ENCODE measurements around the gene ZNF138. TPM values are rescaled to one million over a fixed set of nuclear protein-coding genes. Genes with fewer than 3 reads are reported as not detected.
"Not testable (repeated sequence)": the region's sequence is repeated elsewhere in the genome, so short reads cannot be mapped to it uniquely, and the experiment has no call there.

The ZNF138 gene
- total RNA-seq, 1 donor = 3.9 TPM

- H3K4me3 ChIP-seq (ENCODE audit: low read depth, low read length) = no peak overlapping the region
- no peak for TF ChIP-seq CTCF (IDR thresholded peaks at IDR 0.05; ENCODE audit: insufficient read depth, low read depth, low read length)
- no peak for DNase-seq (ENCODE audit: low read depth)
Observed at GRCh38 chr7:64802699-64803098, 8.5 kb downstream of the ZNF138 start.

GRCh38 chr7:64807731-64808365, 13.6 kb downstream of the ZNF138 start:
- TF ChIP-seq CTCF (IDR thresholded peaks at IDR 0.05; ENCODE audit: insufficient read depth, low read depth, low read length) = no peak
- DNase-seq (ENCODE audit: low read depth) = no peak
- no peak overlapping the region for H3K4me3 ChIP-seq (ENCODE audit: low read depth, low read length)

GRCh38 chr7:64811767-64812166, 17.5 kb downstream of the ZNF138 start:
- no peak for DNase-seq (ENCODE audit: low read depth)
- no peak for TF ChIP-seq CTCF (IDR thresholded peaks at IDR 0.05; ENCODE audit: insufficient read depth, low read depth, low read length)
- no peak overlapping the region for H3K4me3 ChIP-seq (ENCODE audit: low read depth, low read length)

- no peak for DNase-seq (ENCODE audit: low read depth)
- no peak overlapping the region for H3K4me3 ChIP-seq (ENCODE audit: low read depth, low read length)
- no peak for TF ChIP-seq CTCF (IDR thresholded peaks at IDR 0.05; ENCODE audit: insufficient read depth, low read depth, low read length)
Observed at GRCh38 chr7:64830926-64831325, 36.7 kb downstream of the ZNF138 start.

GRCh38 chr7:64832136-64832535, 37.9 kb downstream of the ZNF138 start:
- DNase-seq (ENCODE audit: low read depth) = no peak
- no peak overlapping the region for H3K4me3 ChIP-seq (ENCODE audit: low read depth, low read length)
- TF ChIP-seq CTCF (IDR thresholded peaks at IDR 0.05; ENCODE audit: insufficient read depth, low read depth, low read length) = no peak

GRCh38 chr7:64834989-64835388, 40.8 kb downstream of the ZNF138 start:
- H3K4me3 ChIP-seq (ENCODE audit: low read depth, low read length) = no peak overlapping the region
- TF ChIP-seq CTCF (IDR thresholded peaks at IDR 0.05; ENCODE audit: insufficient read depth, low read depth, low read length) = no peak
- no peak for DNase-seq (ENCODE audit: low read depth)

GRCh38 chr7:64835856-64836255, 41.6 kb downstream of the ZNF138 start:
- DNase-seq (ENCODE audit: low read depth); H3K4me3 ChIP-seq (ENCODE audit: low read depth, low read length): not testable (repeated sequence)

- DNase-seq (ENCODE audit: low read depth); H3K4me3 ChIP-seq (ENCODE audit: low read depth, low read length): not testable (repeated sequence)
Observed at GRCh38 chr7:64838051-64838450, 43.8 kb downstream of the ZNF138 start.

Data from fibroblast of villous mesenchyme (primary cell).